ENCODE data around the gene PLCB1.

The PLCB1 gene

GRCh38 chr20:8924539-8924938 lies 792.5 kb downstream of the PLCB1 start:
- no peak for FAIRE-seq

GRCh38 chr20:8930726-8931125 lies 798.7 kb downstream of the PLCB1 start:
- FAIRE-seq (no peak), DNase-seq (ENCODE audit: low spot score) (no peak)

More at GRCh38 chr20:8924539-8924938, 792.5 kb downstream of the PLCB1 start:
- no peak for DNase-seq (ENCODE audit: low spot score)

GRCh38 chr20:8932192-8933165 lies 800.4 kb downstream of the PLCB1 start:
- DNase-seq (ENCODE audit: low spot score) (peak; percentile 100), FAIRE-seq (peak; percentile 99)

GRCh38 chr20:8933381-8933807 lies 801.3 kb downstream of the PLCB1 start:
- DNase-seq (ENCODE audit: low spot score) (peak; percentile 43), FAIRE-seq (no peak)

- FAIRE-seq: no peak
Observed at GRCh38 chr20:8934362-8934761, 802.3 kb downstream of the PLCB1 start.

More at GRCh38 chr20:8934362-8934761, 802.3 kb downstream of the PLCB1 start:
- no peak for DNase-seq (ENCODE audit: low spot score)

Data from RCC 7860 (cell line).